Measurements from ENCODE around the gene PIGP.

DNA sequence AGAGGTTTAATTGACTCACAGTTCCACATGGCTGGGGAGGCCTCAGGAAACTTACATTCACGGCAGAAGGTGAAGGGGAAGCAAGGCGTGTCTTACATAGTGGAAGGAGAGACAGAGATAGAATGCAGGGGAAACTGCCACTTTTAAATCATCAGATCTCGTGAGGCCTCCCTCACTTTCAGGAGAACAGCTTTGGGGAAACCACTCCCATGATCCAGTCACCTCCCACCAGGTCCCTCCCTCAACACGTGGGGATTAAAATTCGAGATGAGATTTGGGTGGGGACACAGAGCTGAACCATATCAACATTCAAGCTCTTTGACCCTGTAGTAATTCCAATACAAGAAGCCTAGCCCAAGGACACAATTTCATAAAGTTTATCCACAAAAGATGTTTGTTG, 13.7 kb downstream of the PIGP start:
- TF ChIP-seq, protein P1, sequence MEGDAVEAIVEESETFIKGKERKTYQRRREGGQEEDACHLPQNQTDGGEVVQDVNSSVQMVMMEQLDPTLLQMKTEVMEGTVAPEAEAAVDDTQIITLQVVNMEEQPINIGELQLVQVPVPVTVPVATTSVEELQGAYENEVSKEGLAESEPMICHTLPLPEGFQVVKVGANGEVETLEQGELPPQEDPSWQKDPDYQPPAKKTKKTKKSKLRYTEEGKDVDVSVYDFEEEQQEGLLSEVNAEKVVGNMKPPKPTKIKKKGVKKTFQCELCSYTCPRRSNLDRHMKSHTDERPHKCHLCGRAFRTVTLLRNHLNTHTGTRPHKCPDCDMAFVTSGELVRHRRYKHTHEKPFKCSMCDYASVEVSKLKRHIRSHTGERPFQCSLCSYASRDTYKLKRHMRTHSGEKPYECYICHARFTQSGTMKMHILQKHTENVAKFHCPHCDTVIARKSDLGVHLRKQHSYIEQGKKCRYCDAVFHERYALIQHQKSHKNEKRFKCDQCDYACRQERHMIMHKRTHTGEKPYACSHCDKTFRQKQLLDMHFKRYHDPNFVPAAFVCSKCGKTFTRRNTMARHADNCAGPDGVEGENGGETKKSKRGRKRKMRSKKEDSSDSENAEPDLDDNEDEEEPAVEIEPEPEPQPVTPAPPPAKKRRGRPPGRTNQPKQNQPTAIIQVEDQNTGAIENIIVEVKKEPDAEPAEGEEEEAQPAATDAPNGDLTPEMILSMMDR (IDR thresholded peaks at IDR 0.05; ENCODE audit: low read depth, low read length, poor library complexity, severe bottlenecking): no peak
- TF ChIP-seq EZH2phosphoT487 (IDR thresholded peaks at IDR 0.05; ENCODE audit: borderline replicate concordance, low read length): no peak
